C1 segment of cervical spinal cord (tissue), 14 donors: ENCODE data around the gene TRIOBP.
"Not testable (repeated sequence)": the region's sequence is repeated elsewhere in the genome, so short reads cannot be mapped to it uniquely, and the experiment has no call there.

ENCODE experiments used
- DNase-seq, 14 donors: peaks; one replicate each; lab custom pipeline; 2025; lab: John Stamatoyannopoulos, UW

Gene TRIOBP

GRCh38 chr22:37686002-37686982 is 10.6 kb upstream of the TRIOBP start, which contains the start of gene NOL12:
Gene NOL12, plus strand, starts transcription at chr22:37686343. Its CDS starts 50 bp downstream, at chr22:37686393.
- peak in 13 of 14 donors; percentile 36 to 86 (median 76) for DNase-seq

- DNase-seq: no peak
Measured at GRCh38 chr22:37690407-37690806, 6.4 kb upstream of the TRIOBP start.

GRCh38 chr22:37690901-37691504 is 5.8 kb upstream of the TRIOBP start:
- no peak for DNase-seq

- DNase-seq: no peak
Measured at GRCh38 chr22:37692627-37693285, 4.1 kb upstream of the TRIOBP start.

GRCh38 chr22:37694131-37694530 is 2.7 kb upstream of the TRIOBP start:
- not testable (repeated sequence) for DNase-seq

- DNase-seq: not testable (repeated sequence)
Measured at GRCh38 chr22:37696260-37696656, 590 bp upstream of the TRIOBP start.

- no peak for DNase-seq
Measured at GRCh38 chr22:37697538-37697835, 639 bp downstream of the TRIOBP start.

- peak in 3 of 14 donors; percentile 3 to 15 (median 3) for DNase-seq
Measured at GRCh38 chr22:37701141-37701786, 4.4 kb downstream of the TRIOBP start.

GRCh38 chr22:37703906-37704305 is 7.1 kb downstream of the TRIOBP start:
- DNase-seq: no peak

GRCh38 chr22:37704645-37705044 is 7.8 kb downstream of the TRIOBP start:
- no peak for DNase-seq

GRCh38 chr22:37705205-37705604 is 8.4 kb downstream of the TRIOBP start:
- DNase-seq: no peak

- peak in 4 of 14 donors; percentile 5 to 12 (median 10) for DNase-seq
Measured at GRCh38 chr22:37708580-37709444, 12.0 kb downstream of the TRIOBP start.

GRCh38 chr22:37709445-37709765 is 12.6 kb downstream of the TRIOBP start:
- DNase-seq: no peak

- DNase-seq: no peak
Measured at GRCh38 chr22:37710675-37711074, 13.8 kb downstream of the TRIOBP start.

GRCh38 chr22:37711490-37711889 is 14.6 kb downstream of the TRIOBP start:
- DNase-seq: no peak

GRCh38 chr22:37713761-37714160 is 16.9 kb downstream of the TRIOBP start:
- no peak for DNase-seq

GRCh38 chr22:37714634-37715033 is 17.8 kb downstream of the TRIOBP start:
- DNase-seq: no peak

- no peak for DNase-seq
Measured at GRCh38 chr22:37715760-37716159, 18.9 kb downstream of the TRIOBP start.

- DNase-seq: no peak
Measured at GRCh38 chr22:37716708-37717107, 19.9 kb downstream of the TRIOBP start.

GRCh38 chr22:37717235-37717634 is 20.4 kb downstream of the TRIOBP start:
- not testable (repeated sequence) for DNase-seq

- DNase-seq: not testable (repeated sequence)
Measured at GRCh38 chr22:37717746-37718305, 21.0 kb downstream of the TRIOBP start.
